ENCODE measurements around the gene SPEF2. TPM values are rescaled to one million over a fixed set of nuclear protein-coding genes. Genes with fewer than 3 reads are reported as not detected.

SPEF2 gene
- total RNA-seq, 1 experiment from 2014 or later = 4.0 TPM

DNA sequence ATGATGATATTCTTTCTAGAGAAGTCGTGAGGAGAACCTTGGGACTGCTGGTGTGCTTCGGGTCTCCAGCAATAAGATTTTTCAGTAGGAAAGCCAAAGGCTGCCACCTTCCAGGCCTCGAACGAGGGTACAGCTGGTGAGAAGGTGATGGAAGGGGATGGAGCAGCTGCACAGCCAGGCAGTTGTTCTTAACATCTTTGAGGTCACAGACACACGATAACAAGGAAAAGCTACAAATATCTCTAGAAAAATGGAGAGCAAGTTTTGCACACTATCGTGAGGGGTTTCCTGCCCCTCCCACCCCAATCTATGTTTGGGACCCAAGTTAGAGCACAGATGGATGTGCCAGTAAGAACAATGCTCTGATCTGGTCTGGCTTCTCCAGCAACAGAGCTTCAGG is 232.2 kb downstream of the SPEF2 start:
- ChIA-PET CTCF (no interaction called here), POLR2A (no interaction called here)
- no peak for DNase-seq
- intact Hi-C loops (cut with micrococcal nuclease; ENCODE audit: unreplicated experiment) = no loop called here
- H3K4me3 ChIP-seq (ENCODE audit: low read depth, low read length) = no peak overlapping the region
- H3K9me3 Mint-ChIP-seq (ENCODE audit: unreplicated experiment) = peaks cover 9% of the 10 kb centered on the region
- H3K27me3 Mint-ChIP-seq (ENCODE audit: insufficient read depth, unreplicated experiment) = peaks cover 2% of the 10 kb centered on the region
- no peaks in the 10 kb centered on the region for H3K27me3 ChIP-seq (replicated peaks; ENCODE audit: control insufficient read depth, insufficient read depth, low read length)
- H3K36me3 Mint-ChIP-seq (ENCODE audit: insufficient read depth, unreplicated experiment) = no peaks in the 10 kb centered on the region
- H3K4me3 Mint-ChIP-seq (ENCODE audit: unreplicated experiment) = no peak overlapping the region
- no peaks in the 10 kb centered on the region for H3K4me1 Mint-ChIP-seq (ENCODE audit: low read depth, unreplicated experiment)
- BruUV-seq (replicated peaks) = no TSS peak
- H3K27ac Mint-ChIP-seq (ENCODE audit: unreplicated experiment) = no peak overlapping the region
- TF ChIP-seq, protein P1, sequence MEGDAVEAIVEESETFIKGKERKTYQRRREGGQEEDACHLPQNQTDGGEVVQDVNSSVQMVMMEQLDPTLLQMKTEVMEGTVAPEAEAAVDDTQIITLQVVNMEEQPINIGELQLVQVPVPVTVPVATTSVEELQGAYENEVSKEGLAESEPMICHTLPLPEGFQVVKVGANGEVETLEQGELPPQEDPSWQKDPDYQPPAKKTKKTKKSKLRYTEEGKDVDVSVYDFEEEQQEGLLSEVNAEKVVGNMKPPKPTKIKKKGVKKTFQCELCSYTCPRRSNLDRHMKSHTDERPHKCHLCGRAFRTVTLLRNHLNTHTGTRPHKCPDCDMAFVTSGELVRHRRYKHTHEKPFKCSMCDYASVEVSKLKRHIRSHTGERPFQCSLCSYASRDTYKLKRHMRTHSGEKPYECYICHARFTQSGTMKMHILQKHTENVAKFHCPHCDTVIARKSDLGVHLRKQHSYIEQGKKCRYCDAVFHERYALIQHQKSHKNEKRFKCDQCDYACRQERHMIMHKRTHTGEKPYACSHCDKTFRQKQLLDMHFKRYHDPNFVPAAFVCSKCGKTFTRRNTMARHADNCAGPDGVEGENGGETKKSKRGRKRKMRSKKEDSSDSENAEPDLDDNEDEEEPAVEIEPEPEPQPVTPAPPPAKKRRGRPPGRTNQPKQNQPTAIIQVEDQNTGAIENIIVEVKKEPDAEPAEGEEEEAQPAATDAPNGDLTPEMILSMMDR (IDR thresholded peaks at IDR 0.05; ENCODE audit: insufficient read depth in 1 of 2, low read depth in 1 of 2, low read length in 1 of 2, severe bottlenecking in 1 of 2, unreplicated experiment in 1 of 2) = no peak
- H3K36me3 ChIP-seq (ENCODE audit: control insufficient read depth, insufficient read depth, low read length) = no peaks in the 10 kb centered on the region
- H3K4me1 ChIP-seq = no peaks in the 10 kb centered on the region
- H3K9me3 ChIP-seq = peaks cover 11% of the 10 kb centered on the region; the same call in 1 of the 2 replicates

DNA sequence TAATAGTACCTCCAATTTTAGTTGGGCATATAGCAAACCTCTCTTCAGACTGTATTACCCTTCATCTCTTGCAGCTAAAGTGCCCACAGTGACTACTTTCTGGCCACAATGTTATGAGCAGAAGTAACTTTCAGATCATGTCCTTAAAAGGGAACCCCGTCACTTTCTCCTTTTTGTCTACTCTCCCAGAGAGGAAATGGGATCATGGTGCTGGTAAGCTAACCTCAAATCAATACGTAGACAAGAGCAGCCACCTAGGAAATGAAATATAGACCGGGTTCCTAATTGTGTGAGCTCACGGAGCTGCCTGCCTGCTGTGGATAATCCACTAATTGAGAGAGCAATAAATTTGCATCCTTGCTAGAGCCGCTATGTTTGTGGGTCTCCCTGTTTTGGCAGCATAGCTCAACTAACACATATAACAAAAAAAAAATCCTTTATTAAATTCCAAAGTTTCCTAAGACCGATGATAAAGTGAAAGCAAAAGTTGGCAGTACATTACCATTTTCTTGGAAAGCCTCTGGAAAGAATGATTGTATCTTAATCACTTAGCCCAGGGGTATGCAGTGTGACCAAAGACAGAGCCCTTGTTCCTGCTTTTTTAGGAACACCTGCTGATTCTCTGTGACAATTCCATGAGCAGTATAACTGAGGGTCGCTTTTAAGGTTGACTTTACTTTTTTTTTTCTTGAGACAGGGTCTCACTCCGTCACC is 233.5 kb downstream of the SPEF2 start:
- no TSS peak for BruUV-seq (replicated peaks)

DNA sequence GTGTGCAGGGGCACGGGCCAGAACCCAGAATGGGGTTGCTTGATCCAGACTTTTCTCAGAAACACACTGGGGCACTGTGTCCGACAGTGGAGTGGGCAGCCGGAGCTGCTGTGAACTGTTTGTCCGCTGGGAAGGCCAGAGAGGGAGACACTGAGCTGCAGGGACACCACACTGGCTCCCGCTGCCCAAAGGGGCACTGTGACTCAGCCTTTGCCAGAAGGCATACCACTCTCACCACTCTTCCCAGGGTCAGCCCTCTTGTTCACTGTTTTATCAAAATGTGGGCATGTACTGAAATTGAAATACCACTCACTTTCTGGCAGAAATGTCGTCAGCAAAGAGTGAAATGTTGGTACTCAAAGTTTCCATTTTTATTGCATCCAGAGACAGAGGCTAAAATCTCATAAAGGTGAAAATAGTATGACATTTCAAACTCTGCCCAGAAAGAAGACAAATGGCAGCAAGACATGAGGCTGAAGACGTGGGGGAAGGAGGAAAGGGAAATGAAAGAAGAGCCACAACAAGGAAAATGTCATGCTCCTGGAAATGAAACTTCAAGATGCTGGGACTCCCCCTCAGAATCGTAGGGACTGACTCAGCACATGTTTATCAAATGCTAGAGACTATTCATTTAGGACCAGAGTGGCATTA is 234.5 kb downstream of the SPEF2 start:
- H3K4me1 ChIP-seq = no peaks in the 10 kb centered on the region
- Mint-ChIP-seq H3K4me3 (ENCODE audit: unreplicated experiment) (no peak overlapping the region), H3K27ac (ENCODE audit: unreplicated experiment) (no peak overlapping the region), H3K9me3 (ENCODE audit: unreplicated experiment) (no peaks in the 10 kb centered on the region), H3K36me3 (ENCODE audit: insufficient read depth, unreplicated experiment) (no peaks in the 10 kb centered on the region), H3K4me1 (ENCODE audit: low read depth, unreplicated experiment) (no peaks in the 10 kb centered on the region), H3K27me3 (ENCODE audit: insufficient read depth, unreplicated experiment) (peaks cover 2% of the 10 kb centered on the region)
- H3K27me3 ChIP-seq (replicated peaks; ENCODE audit: control insufficient read depth, insufficient read depth, low read length) = no peaks in the 10 kb centered on the region
- POLR2A ChIA-PET = no interaction called here
- no peaks in the 10 kb centered on the region for H3K36me3 ChIP-seq (ENCODE audit: control insufficient read depth, insufficient read depth, low read length)
- intact Hi-C loops (cut with micrococcal nuclease; ENCODE audit: unreplicated experiment) = no loop called here
- no TSS peak for BruUV-seq (replicated peaks)
- H3K9me3 ChIP-seq = no peaks in the 10 kb centered on the region
- TF ChIP-seq, protein P1 (IDR thresholded peaks at IDR 0.05; ENCODE audit: insufficient read depth in 1 of 2, low read depth in 1 of 2, low read length in 1 of 2, severe bottlenecking in 1 of 2, unreplicated experiment in 1 of 2) = no peak
- DNase-seq = peak in 1 of 2 experiments; percentile 5
- H3K4me3 ChIP-seq (ENCODE audit: low read depth, low read length) = no peak overlapping the region
- CTCF ChIA-PET = no interaction called here

More for the DNA sequence above, 233.5 kb downstream of the SPEF2 start:
- Mint-ChIP-seq H3K27ac (ENCODE audit: unreplicated experiment) (no peak overlapping the region), H3K4me3 (ENCODE audit: unreplicated experiment) (no peak overlapping the region), H3K36me3 (ENCODE audit: insufficient read depth, unreplicated experiment) (no peaks in the 10 kb centered on the region), H3K4me1 (ENCODE audit: low read depth, unreplicated experiment) (no peaks in the 10 kb centered on the region), H3K9me3 (ENCODE audit: unreplicated experiment) (peaks cover 9% of the 10 kb centered on the region), H3K27me3 (ENCODE audit: insufficient read depth, unreplicated experiment) (peaks cover 2% of the 10 kb centered on the region)
- Histone ChIP-seq H3K36me3 (ENCODE audit: control insufficient read depth, insufficient read depth, low read length) (no peaks in the 10 kb centered on the region), H3K9me3 (no peaks in the 10 kb centered on the region), H3K27me3 (replicated peaks; ENCODE audit: control insufficient read depth, insufficient read depth, low read length) (no peaks in the 10 kb centered on the region), H3K4me1 (no peaks in the 10 kb centered on the region), H3K4me3 (ENCODE audit: low read depth, low read length) (no peak overlapping the region)
- TF ChIP-seq, protein P1 (IDR thresholded peaks at IDR 0.05; ENCODE audit: insufficient read depth in 1 of 2, low read depth in 1 of 2, low read length in 1 of 2, severe bottlenecking in 1 of 2, unreplicated experiment in 1 of 2) = no peak
- no peak for DNase-seq
- CTCF ChIA-PET = no interaction called here
- intact Hi-C loops (cut with micrococcal nuclease; ENCODE audit: unreplicated experiment) = no loop called here
- POLR2A ChIA-PET = no interaction called here

All from Caco-2 (cell line).